IMR-90 (cell line): ENCODE measurements around the gene CIB2. TPM values are rescaled to one million over a fixed set of nuclear protein-coding genes. Genes with fewer than 3 reads are reported as not detected.

Experiments
- ATAC-seq: fragments of 200-7000 bp; cut with Tn5 transposase; 2 replicates; pipeline ENCODE4 v1.9.1; 2020; ENCODE audit warnings: low read depth, mild to moderate bottlenecking, moderate library complexity
- BruUV-seq: library from RNA; stranded (reverse); fragments of 400-500 nt; replicated peaks from 2 replicates; lab custom pipeline; 2021; lab: Mats Ljungman, UMichigan
- CTCF ChIA-PET: fragments of 300-600 bp; formaldehyde crosslinking; extraction: SDS; loops from one replicate; lab custom pipeline; 2021; ENCODE audit warnings: antibody characterized with exemption; lab: Yijun Ruan, JAX
- POLR2A ChIA-PET: fragments of 300-600 bp; sonication (Branson Sonifier 250); formaldehyde crosslinking; loops from one replicate; lab custom pipeline; 2022; ENCODE audit warnings: antibody characterized with exemption; ENCODE audit not compliant: unreplicated experiment; lab: Charles Lee
- DNase-seq: peaks from one replicate; pipeline ENCODE4 v3.0.0; 2013
- H2AFZ ChIP-seq: replicated peaks from 2 replicates; pipeline ENCODE3; 2013; ENCODE audit warnings: low read length, mild to moderate bottlenecking; ENCODE audit not compliant: poor library complexity
- H2AK5ac ChIP-seq: 2 replicates; pipeline ENCODE4 v1.6.1; 2013; ENCODE audit warnings: low read depth, low read length, inconsistent platforms
- H2AK9ac ChIP-seq: replicated peaks from 2 replicates; pipeline ENCODE3; 2013; ENCODE audit warnings: mild to moderate bottlenecking, low read depth, low read length, moderate library complexity; ENCODE audit not compliant: poor library complexity
- H2BK120ac ChIP-seq: 2 replicates; pipeline ENCODE4 v1.6.1; 2013; ENCODE audit warnings: low read depth, low read length, inconsistent platforms
- H2BK15ac ChIP-seq: 3 replicates; pipeline ENCODE4 v1.6.1; 2013; ENCODE audit warnings: low read depth, low read length, inconsistent platforms
- H2BK20ac ChIP-seq: 2 replicates; pipeline ENCODE4 v1.6.1; 2013; ENCODE audit warnings: low read depth, mild to moderate bottlenecking, inconsistent platforms, low read length, moderate library complexity
- H2BK5ac ChIP-seq: 2 replicates; pipeline ENCODE4 v1.6.1; 2013; ENCODE audit warnings: mild to moderate bottlenecking, low read depth, low read length, inconsistent platforms; ENCODE audit not compliant: poor library complexity, severe bottlenecking
- H3K14ac ChIP-seq: replicated peaks from 2 replicates; pipeline ENCODE4 v1.6.1; 2013; ENCODE audit warnings: low read depth, low read length, inconsistent platforms
- H3K18ac ChIP-seq: 2 replicates; pipeline ENCODE4 v1.6.1; 2013; ENCODE audit warnings: low read depth, low read length, control low read depth
- H3K23ac ChIP-seq: 2 replicates; pipeline ENCODE4 v1.6.1; 2013; ENCODE audit warnings: low read depth, low read length, inconsistent platforms
- H3K27ac ChIP-seq: 2 replicates; pipeline ENCODE4 v1.5.1; 2013; ENCODE audit warnings: mild to moderate bottlenecking, control low read depth, low read length; ENCODE audit not compliant: insufficient read depth
- H3K27me3 ChIP-seq: 2 replicates; pipeline ENCODE4 v1.6.1; 2013; ENCODE audit warnings: low read length; ENCODE audit not compliant: control insufficient read depth, insufficient read depth
- H3K36me3 ChIP-seq: 2 replicates; pipeline ENCODE4 v1.6.1; 2013; ENCODE audit warnings: low read length, mixed read lengths; ENCODE audit not compliant: control insufficient read depth, insufficient read depth
- H3K4ac ChIP-seq: 2 replicates; pipeline ENCODE4 v1.6.1; 2013; ENCODE audit warnings: low read depth, low read length, inconsistent platforms
- H3K4me1 ChIP-seq: 2 replicates; pipeline ENCODE4 v1.6.1; 2013; ENCODE audit warnings: low read length, mixed read lengths; ENCODE audit not compliant: control insufficient read depth, insufficient read depth
- H3K4me2 ChIP-seq: 2 replicates; pipeline ENCODE4 v1.6.1; 2013; ENCODE audit warnings: low read depth, mild to moderate bottlenecking, control low read depth, low read length, moderate library complexity
- H3K4me3 ChIP-seq: 2 replicates; pipeline ENCODE4 v1.5.1; 2013; ENCODE audit warnings: low read depth, mild to moderate bottlenecking, control low read depth, low read length, moderate library complexity; ENCODE audit not compliant: insufficient read depth
- H3K56ac ChIP-seq: 2 replicates; pipeline ENCODE4 v1.6.1; 2013; ENCODE audit warnings: low read length, inconsistent platforms; ENCODE audit not compliant: insufficient read depth; ENCODE audit errors: extremely low read depth
- H3K79me1 ChIP-seq, 2 experiments: 2 replicates each; pipeline ENCODE4 v1.6.1; 2013; ENCODE audit warnings: low read length in 2 of 2, inconsistent platforms in 1 of 2, low read depth in 1 of 2
- H3K9ac ChIP-seq: 2 replicates; pipeline ENCODE4 v1.6.1; 2013; ENCODE audit warnings: low read depth, low read length, control low read depth
- H3K9me1 ChIP-seq: 2 replicates; pipeline ENCODE4 v1.6.1; 2013; ENCODE audit warnings: low read length, inconsistent platforms; ENCODE audit not compliant: insufficient read depth
- H3K9me3 ChIP-seq: 2 replicates; pipeline ENCODE4 v1.6.1; 2013; ENCODE audit warnings: low read length; ENCODE audit not compliant: control insufficient read depth, insufficient read depth
- H4K20me1 ChIP-seq: 2 replicates; pipeline ENCODE4 v1.6.1; 2013; ENCODE audit warnings: low read length, inconsistent platforms; ENCODE audit not compliant: insufficient read depth
- H4K5ac ChIP-seq: 2 replicates; pipeline ENCODE4 v1.6.1; 2013; ENCODE audit warnings: mild to moderate bottlenecking, low read depth, low read length, control low read depth
- H4K8ac ChIP-seq, 2 experiments: 2 replicates each; pipeline ENCODE4 v1.6.1; 2013; ENCODE audit warnings: low read depth in 2 of 2, low read length in 2 of 2, control low read depth in 1 of 2, inconsistent platforms in 1 of 2
- H4K91ac ChIP-seq: 2 replicates; pipeline ENCODE4 v1.6.1; 2013; ENCODE audit warnings: low read depth, low read length, inconsistent platforms; ENCODE audit not compliant: insufficient read depth
- BHLHE40 ChIP-seq: fragments of 150-350 bp; IDR thresholded peaks from 2 replicates; pipeline ENCODE4 v1.6.1; 2016; ENCODE audit warnings: mild to moderate bottlenecking, low read depth, low read length
- CHD1 ChIP-seq: IDR thresholded peaks from 2 replicates; pipeline ENCODE4 v1.6.1; 2012; ENCODE audit warnings: low read depth, low read length, improper control_type of control experiment
- FOS ChIP-seq: fragments of 150-350 bp; IDR thresholded peaks from 2 replicates; pipeline ENCODE4 v1.6.1; 2016; ENCODE audit warnings: low read depth, low read length
- MAZ ChIP-seq: IDR thresholded peaks from 2 replicates; pipeline ENCODE4 v1.6.1; 2012; ENCODE audit warnings: low read depth, mild to moderate bottlenecking, low read length, improper control_type of control experiment, moderate library complexity, borderline replicate concordance
- MXI1 ChIP-seq: IDR thresholded peaks from 2 replicates; pipeline ENCODE4 v1.6.1; 2012; ENCODE audit warnings: low read depth, mild to moderate bottlenecking, low read length, moderate library complexity, borderline replicate concordance
- NFE2L2 ChIP-seq: fragments of 150-350 bp; IDR thresholded peaks from 2 replicates; pipeline ENCODE4 v1.6.1; 2016; ENCODE audit warnings: low read depth, mild to moderate bottlenecking, low read length
- POLR2A ChIP-seq: IDR thresholded peaks from 2 replicates; pipeline ENCODE4 v1.6.1; 2012; ENCODE audit warnings: mild to moderate bottlenecking, low read depth, low read length
- RAD21 ChIP-seq: IDR thresholded peaks from 2 replicates; pipeline ENCODE4 v1.6.1; 2012; ENCODE audit warnings: low read length, improper control_type of control experiment
- RCOR1 ChIP-seq: IDR thresholded peaks from 2 replicates; pipeline ENCODE4 v1.6.1; 2012; ENCODE audit warnings: mild to moderate bottlenecking, low read length, improper control_type of control experiment; ENCODE audit not compliant: insufficient replicate concordance
- RFX5 ChIP-seq: IDR thresholded peaks from 2 replicates; pipeline ENCODE4 v1.8.0; 2012; ENCODE audit warnings: low read depth, mild to moderate bottlenecking, low read length, moderate library complexity
- SMC3 ChIP-seq: fragments of 150-350 bp; IDR thresholded peaks from 2 replicates; pipeline ENCODE4 v1.6.1; 2016; ENCODE audit warnings: low read depth, mild to moderate bottlenecking, antibody characterized with exemption, low read length, moderate library complexity
- USF2 ChIP-seq: fragments of 150-350 bp; IDR thresholded peaks from 2 replicates; pipeline ENCODE4 v1.6.1; 2017; ENCODE audit warnings: mild to moderate bottlenecking, antibody characterized with exemption, low read length, low read depth
- WGBS, 2 experiments: methylation state at CpG; one replicate each; pipeline versions ENCODE4 v1.1.5 to v1.1.7; 2013; ENCODE audit warnings: missing lambda C conversion rate in 2 of 2; ENCODE audit not compliant: insufficient read length in 1 of 2; ENCODE audit errors: extremely low coverage in 2 of 2; 5-methylcytosine and 5-hydroxymethylcytosine counted together
- dilution Hi-C: fragments of 300-500 bp; cut with HindIII; formaldehyde crosslinking; loops from one replicate; pipeline ENCODE4 v1.14.3; 2018; ENCODE audit warnings: low sequenced_read_pairs; ENCODE audit not compliant: unreplicated experiment
- in situ Hi-C: fragments of 300-500 bp; cut with MboI; formaldehyde crosslinking; loops from 3 replicates; pipeline ENCODE4 v1.14.3; 2019; ENCODE audit warnings: low sequenced_read_pairs, inconsistent platforms, mixed read lengths
- intact Hi-C: fragments of 100-400 bp; cut with micrococcal nuclease; formaldehyde crosslinking; loops from 2 replicates; pipeline ENCODE4 v1.10.0; 2022
- polyA plus RNA-seq, 3 experiments: library from polyadenylated mRNA; depleted of rRNA; stranded (reverse); fragments of >200 nt; gene quantifications; 2 replicates each; pipeline ENCODE4 v1.2.3, GENCODE V29; 2012; ENCODE audit warnings: low replicate concordance in 1 of 3
- total RNA-seq: library from RNA; depleted of rRNA; stranded (reverse); fragments of >200 nt; gene quantifications from 2 replicates; pipeline ENCODE4 v1.2.3, GENCODE V29; 2012
- TF ChIP-seq, protein P1 (sequence below): fragments of 150-350 bp; IDR thresholded peaks from 2 replicates; pipeline ENCODE4 v1.6.1; 2016; ENCODE audit warnings: low read depth, mild to moderate bottlenecking, low read length, moderate library complexity, borderline replicate concordance
- TF ChIP-seq, protein P2 (sequence below): conservative IDR thresholded peaks from 2 replicates; pipeline ENCODE4 v1.5.1; 2012; ENCODE audit warnings: mild to moderate bottlenecking, low read depth, low read length, improper control_type of control experiment

Gene CIB2
- total and polyA plus RNA-seq, 2 of the 4 experiments (the other 2 are of a cell fraction): 2.2 to 2.4 TPM

GRCh38 chr15:78112551-78112950 is 18.7 kb downstream of the CIB2 start:
- no peak overlapping the region for H2AK9ac ChIP-seq

More at GRCh38 chr15:78112551-78112950, 18.7 kb downstream of the CIB2 start:
- no peak overlapping the region for H2BK5ac ChIP-seq
- no peak overlapping the region for H3K9ac ChIP-seq
- H3K18ac ChIP-seq: no peak overlapping the region
- H3K27ac ChIP-seq: no peak overlapping the region
- DNase-seq: no peak
- in situ Hi-C loops (loop anchor here (10.0 kb wide), 2 partner anchors 122 to 312 kb away; partner anchors contain the start of gene ACSBG1), intact Hi-C loops (no loop called here), dilution Hi-C loops (no loop called here)
- H3K9me1 ChIP-seq: no peaks in the 10 kb centered on the region
- no peak overlapping the region for H2AFZ ChIP-seq
- peaks cover 2% of the 10 kb centered on the region; the same call in 1 of the 2 replicates for H3K4me1 ChIP-seq
- ATAC-seq: no peak
- TF ChIP-seq USF2 (no peak), RFX5 (no peak), SMC3 (no peak), CHD1 (no peak), RCOR1 (no peak), MAZ (no peak), NFE2L2 (no peak), MXI1 (no peak), BHLHE40 (no peak), RAD21 (no peak), FOS (no peak), POLR2A (no peak)
- TF ChIP-seq, protein P1, sequence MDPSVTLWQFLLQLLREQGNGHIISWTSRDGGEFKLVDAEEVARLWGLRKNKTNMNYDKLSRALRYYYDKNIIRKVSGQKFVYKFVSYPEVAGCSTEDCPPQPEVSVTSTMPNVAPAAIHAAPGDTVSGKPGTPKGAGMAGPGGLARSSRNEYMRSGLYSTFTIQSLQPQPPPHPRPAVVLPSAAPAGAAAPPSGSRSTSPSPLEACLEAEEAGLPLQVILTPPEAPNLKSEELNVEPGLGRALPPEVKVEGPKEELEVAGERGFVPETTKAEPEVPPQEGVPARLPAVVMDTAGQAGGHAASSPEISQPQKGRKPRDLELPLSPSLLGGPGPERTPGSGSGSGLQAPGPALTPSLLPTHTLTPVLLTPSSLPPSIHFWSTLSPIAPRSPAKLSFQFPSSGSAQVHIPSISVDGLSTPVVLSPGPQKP: no peak
- TF ChIP-seq, protein P2, sequence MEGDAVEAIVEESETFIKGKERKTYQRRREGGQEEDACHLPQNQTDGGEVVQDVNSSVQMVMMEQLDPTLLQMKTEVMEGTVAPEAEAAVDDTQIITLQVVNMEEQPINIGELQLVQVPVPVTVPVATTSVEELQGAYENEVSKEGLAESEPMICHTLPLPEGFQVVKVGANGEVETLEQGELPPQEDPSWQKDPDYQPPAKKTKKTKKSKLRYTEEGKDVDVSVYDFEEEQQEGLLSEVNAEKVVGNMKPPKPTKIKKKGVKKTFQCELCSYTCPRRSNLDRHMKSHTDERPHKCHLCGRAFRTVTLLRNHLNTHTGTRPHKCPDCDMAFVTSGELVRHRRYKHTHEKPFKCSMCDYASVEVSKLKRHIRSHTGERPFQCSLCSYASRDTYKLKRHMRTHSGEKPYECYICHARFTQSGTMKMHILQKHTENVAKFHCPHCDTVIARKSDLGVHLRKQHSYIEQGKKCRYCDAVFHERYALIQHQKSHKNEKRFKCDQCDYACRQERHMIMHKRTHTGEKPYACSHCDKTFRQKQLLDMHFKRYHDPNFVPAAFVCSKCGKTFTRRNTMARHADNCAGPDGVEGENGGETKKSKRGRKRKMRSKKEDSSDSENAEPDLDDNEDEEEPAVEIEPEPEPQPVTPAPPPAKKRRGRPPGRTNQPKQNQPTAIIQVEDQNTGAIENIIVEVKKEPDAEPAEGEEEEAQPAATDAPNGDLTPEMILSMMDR: no peak
- H3K56ac ChIP-seq: no peak overlapping the region
- H2BK120ac ChIP-seq: no peak overlapping the region
- CTCF ChIA-PET: interaction anchor here (0.6 to 2.0 kb wide), 9 partner anchors 11 to 411 kb away, joined by 3 to 7 read pairs (median 4); no protein-coding TSS in a partner anchor
- no peak overlapping the region for H3K4me3 ChIP-seq
- H4K91ac ChIP-seq: no peak overlapping the region
- no peak overlapping the region for H2BK15ac ChIP-seq
- H3K36me3 ChIP-seq: no peaks in the 10 kb centered on the region
- no CpG with 5 or more reads among the region's 3 CpGs for WGBS, 2 experiments
- H3K4me2 ChIP-seq: no peak overlapping the region
- no peak overlapping the region for H3K14ac ChIP-seq
- no peaks in the 10 kb centered on the region; the same call in 1 of the 2 replicates for H3K27me3 ChIP-seq
- no peak overlapping the region for H4K8ac ChIP-seq
- no peak overlapping the region for H3K4ac ChIP-seq
- H2BK20ac ChIP-seq: no peak overlapping the region
- POLR2A ChIA-PET: interaction anchor here (1.0 kb wide), 1 partner anchor 187 kb away, joined by 4 read pairs; the partner anchor contains the start of gene SKIC8
- no TSS peak for BruUV-seq
- no peak overlapping the region for H4K5ac ChIP-seq
- peaks cover 11% of the 10 kb centered on the region; the same call in 1 of the 2 replicates for H4K20me1 ChIP-seq
- no peak overlapping the region for H3K23ac ChIP-seq
- no peaks in the 10 kb centered on the region for H3K79me1 ChIP-seq
- no peak overlapping the region for H2AK5ac ChIP-seq
- H3K9me3 ChIP-seq: no peaks in the 10 kb centered on the region
